HEK293T (cell line): ENCODE data around the gene SMIM14.

Source experiments
- CTCF ChIA-PET: fragments of 350-600 bp; formaldehyde crosslinking; extraction: SDS; loops from one replicate; lab custom pipeline; 2021; ENCODE audit warnings: antibody characterized with exemption, inconsistent platforms; lab: Yijun Ruan, JAX
- POLR2A ChIA-PET: fragments of 350-600 bp; formaldehyde crosslinking; extraction: SDS; loops from one replicate; lab custom pipeline; 2020; ENCODE audit warnings: antibody characterized with exemption, inconsistent platforms; lab: Yijun Ruan, JAX
- DNase-seq: peaks from one replicate; pipeline ENCODE4 v3.0.0; 2012; ENCODE audit warnings: mixed read lengths; ENCODE audit errors: extremely low spot score
- ARNT ChIP-seq: fragments of 450-650 bp; IDR thresholded peaks from 2 replicates; pipeline ENCODE4 v1.6.1; 2017; ENCODE audit warnings: mild to moderate bottlenecking
- BHLHE40 ChIP-seq: fragments of 450-650 bp; IDR thresholded peaks from 2 replicates; pipeline ENCODE4 v1.6.1; 2016; ENCODE audit warnings: mild to moderate bottlenecking, moderate library complexity, borderline replicate concordance
- CTBP1 ChIP-seq: fragments of 450-650 bp; IDR thresholded peaks from 2 replicates; pipeline ENCODE4 v1.6.1; 2016; ENCODE audit warnings: borderline replicate concordance
- ELF4 ChIP-seq: fragments of 450-650 bp; IDR thresholded peaks from 2 replicates; pipeline ENCODE4 v1.6.1; 2017; ENCODE audit warnings: antibody characterized with exemption
- FOXA1 ChIP-seq: fragments of 450-650 bp; IDR thresholded peaks from 2 replicates; pipeline ENCODE4 v1.6.1; 2016; ENCODE audit warnings: mild to moderate bottlenecking
- FOXK2 ChIP-seq: fragments of 450-650 bp; IDR thresholded peaks from 2 replicates; pipeline ENCODE4 v1.6.1; 2016; ENCODE audit warnings: mild to moderate bottlenecking
- FOXM1 ChIP-seq: fragments of 450-650 bp; IDR thresholded peaks from 2 replicates; pipeline ENCODE4 v1.6.1; 2017; ENCODE audit warnings: mild to moderate bottlenecking, borderline replicate concordance
- HDGF ChIP-seq: fragments of 450-650 bp; IDR thresholded peaks from 2 replicates; pipeline ENCODE4 v1.6.1; 2017; ENCODE audit warnings: antibody characterized with exemption, borderline replicate concordance
- L3MBTL2 ChIP-seq: fragments of 450-650 bp; conservative IDR thresholded peaks from 2 replicates; pipeline ENCODE4 v1.6.1; 2016; ENCODE audit warnings: mild to moderate bottlenecking
- LEF1 ChIP-seq: fragments of 450-650 bp; IDR thresholded peaks from 2 replicates; pipeline ENCODE4 v1.6.1; 2017; ENCODE audit warnings: mild to moderate bottlenecking, borderline replicate concordance
- NFRKB ChIP-seq: fragments of 450-650 bp; IDR thresholded peaks from 2 replicates; pipeline ENCODE4 v1.6.1; 2016; ENCODE audit warnings: mild to moderate bottlenecking, moderate library complexity
- PKNOX1 ChIP-seq: fragments of 450-650 bp; IDR thresholded peaks from 2 replicates; pipeline ENCODE4 v1.6.1; 2016
- SP1 ChIP-seq: fragments of 450-650 bp; IDR thresholded peaks from 2 replicates; pipeline ENCODE4 v1.6.1; 2017
- SUZ12 ChIP-seq: fragments of 450-650 bp; IDR thresholded peaks from 2 replicates; pipeline ENCODE4 v1.6.1; 2016; ENCODE audit warnings: mild to moderate bottlenecking
- TARDBP ChIP-seq: fragments of 450-650 bp; IDR thresholded peaks from 2 replicates; pipeline ENCODE4 v1.6.1; 2016
- ZNF384 ChIP-seq: fragments of 450-650 bp; IDR thresholded peaks from 2 replicates; pipeline ENCODE4 v1.6.1; 2016

Gene SMIM14

GRCh38 chr4:39568805-39569204 is 69.9 kb downstream of the SMIM14 start:
- TF ChIP-seq PKNOX1 (no peak), NFRKB (no peak), FOXM1 (no peak), ELF4 (no peak), L3MBTL2 (no peak), LEF1 (no peak), FOXA1 (no peak)
- no peak for DNase-seq
- CTCF ChIA-PET, result no interaction called here
- POLR2A ChIA-PET, result interaction anchor here (0.9 to 1.5 kb wide), 2 partner anchors 41 to 70 kb away, joined by 3 to 4 read pairs; partner anchors contain the start of genes SMIM14 and UGDH

GRCh38 chr4:39565878-39566600 is 72.6 kb downstream of the SMIM14 start:
- no peak for DNase-seq
- no peak for TF ChIP-seq FOXA1
- no peak for TF ChIP-seq ARNT
- TF ChIP-seq PKNOX1, result no peak
- no peak for TF ChIP-seq ELF4
- TF ChIP-seq L3MBTL2, result no peak
- TF ChIP-seq LEF1, result no peak
- no peak for TF ChIP-seq HDGF
- TF ChIP-seq FOXM1, result no peak
- no peak for TF ChIP-seq NFRKB
- TF ChIP-seq BHLHE40, result no peak
- no peak for TF ChIP-seq TARDBP
- no peak for TF ChIP-seq SP1
- TF ChIP-seq CTBP1, result no peak
- no peak for TF ChIP-seq FOXK2
- no peak for TF ChIP-seq SUZ12
- TF ChIP-seq ZNF384, result no peak
- POLR2A ChIA-PET, result no interaction called here
- CTCF ChIA-PET, result no interaction called here

- ChIA-PET POLR2A (interaction anchor here (1.1 kb wide), 1 partner anchor 37 kb away, joined by 3 read pairs; no protein-coding TSS in a partner anchor), CTCF (no interaction called here)
- no peak for TF ChIP-seq SP1
- no peak for DNase-seq
These were observed 75.3 kb downstream of the SMIM14 start for GRCh38 chr4:39563346-39563847.

GRCh38 chr4:39562792-39563191 is 75.9 kb downstream of the SMIM14 start:
- ChIA-PET CTCF (no interaction called here), POLR2A (interaction anchor here (0.9 to 1.1 kb wide), 2 partner anchors 35 to 37 kb away, joined by 3 read pairs; partner anchors contain the start of gene UGDH)
- TF ChIP-seq CTBP1 (no peak), BHLHE40 (no peak), FOXA1 (no peak), PKNOX1 (no peak), L3MBTL2 (no peak), FOXK2 (no peak), ZNF384 (no peak)
- DNase-seq, result no peak

- ChIA-PET CTCF (no interaction called here), POLR2A (interaction anchor here (1.7 kb wide), 1 partner anchor 32 kb away, joined by 5 read pairs; the partner anchor contains the start of gene UGDH)
- no peak for TF ChIP-seq ARNT
- no peak for TF ChIP-seq LEF1
- TF ChIP-seq FOXA1, result no peak
- no peak for TF ChIP-seq FOXK2
- no peak for TF ChIP-seq SUZ12
- TF ChIP-seq NFRKB, result no peak
- no peak for DNase-seq
These were observed 79.0 kb downstream of the SMIM14 start for GRCh38 chr4:39559626-39560025.

- CTCF ChIA-PET, result interaction anchor here (0.6 kb wide), 1 partner anchor 252 kb away, joined by 3 read pairs; no protein-coding TSS in a partner anchor
- no peak for DNase-seq
- POLR2A ChIA-PET, result no interaction called here
- TF ChIP-seq LEF1, result no peak
- TF ChIP-seq SP1, result no peak
- TF ChIP-seq SUZ12, result no peak
- no peak for TF ChIP-seq FOXK2
- TF ChIP-seq FOXA1, result no peak
- no peak for TF ChIP-seq L3MBTL2
- no peak for TF ChIP-seq CTBP1
- no peak for TF ChIP-seq FOXM1
- no peak for TF ChIP-seq HDGF
These were observed 83.2 kb downstream of the SMIM14 start for GRCh38 chr4:39555472-39555871.
